GM19240 (cell line): ENCODE measurements around the gene HRH1.

Source experiments
- DNase-seq: peaks from one replicate; pipeline ENCODE4 v3.0.0; 2011; ENCODE audit warnings: low spot score; ENCODE audit not compliant: insufficient read length

HRH1 gene

GRCh38 chr3:11312166-11312565 is 157.9 kb downstream of the HRH1 start:
- no peak for DNase-seq
